ENCODE measurements around the gene GMCL1.

- TF ChIP-seq POLR2AphosphoS5 (IDR thresholded peaks at IDR 0.05; ENCODE audit: low read depth, low read length) = no peak
- no peak for TF ChIP-seq CTCF (IDR thresholded peaks at IDR 0.05)
- TF ChIP-seq SIN3A (IDR thresholded peaks at IDR 0.05; ENCODE audit: borderline replicate concordance, insufficient read depth, low read depth, low read length) = no peak
- TF ChIP-seq REST (IDR thresholded peaks at IDR 0.05; ENCODE audit: insufficient read depth in 1 of 2, low read depth in 2 of 2, low read length in 1 of 2) = no peak
These were observed 17.9 kb upstream of the GMCL1 start for GRCh38 chr2:69811591-69811990.

Data from Panc1 (cell line).